Left lung (tissue), 10 donors: ENCODE results near the gene DCBLD2. TPM values are rescaled to one million over a fixed set of nuclear protein-coding genes. Genes with fewer than 3 reads are reported as not detected.
"Not testable (repeated sequence)": the region's sequence is repeated elsewhere in the genome, so short reads cannot be mapped to it uniquely, and the experiment has no call there.

ENCODE experiments used
- ATAC-seq: fragments of 200-7000 bp; cut with Tn5 transposase; one replicate; pipeline ENCODE4 v1.9.1; 2020; ENCODE audit warnings: moderate library complexity
- DNase-seq, 4 donors: peaks; one replicate each; pipeline ENCODE4 v3.0.0-alpha.2; 2013 to 2020
- H3K27ac ChIP-seq, 2 donors: fragments of 200-600 bp; sonication (generic) in 1 of 2; one replicate each; pipeline versions ENCODE4 v1.5.0 to v1.8.0; 2020 to 2021
- H3K27me3 ChIP-seq, 2 donors: fragments of 200-600 bp; sonication (generic) in 1 of 2; one replicate each; pipeline versions ENCODE4 v1.5.0 to v1.8.0; 2020 to 2021
- H3K36me3 ChIP-seq, 2 donors: fragments of 200-600 bp; sonication (generic) in 1 of 2; one replicate each; pipeline versions ENCODE4 v1.5.0 to v1.8.0; 2020 to 2021
- H3K4me1 ChIP-seq, 2 donors: fragments of 200-600 bp; one replicate each; pipeline ENCODE4 v1.8.0; 2021
- H3K4me3 ChIP-seq, 2 donors: fragments of 200-600 bp; sonication (generic) in 1 of 2; one replicate each; pipeline versions ENCODE4 v1.5.0 to v1.8.0; 2020 to 2021; ENCODE audit warnings: mild to moderate bottlenecking in 1 of 2
- H3K9me3 ChIP-seq, 2 donors: fragments of 200-600 bp; sonication (generic) in 1 of 2; one replicate each; pipeline versions ENCODE4 v1.5.0 to v1.8.0; 2020 to 2021
- CTCF ChIP-seq, 2 donors: fragments of 200-600 bp; sonication (generic) in 1 of 2; IDR thresholded peaks; one replicate each; pipeline versions ENCODE4 v1.5.0 to v1.8.0; 2021; ENCODE audit warnings: antibody characterized with exemption in 2 of 2
- intact Hi-C, 2 donors: fragments of 100-400 bp; cut with DNase I; formaldehyde crosslinking; loops; one replicate each; pipeline versions ENCODE4 v1.11.2 to v1.14.2; 2022
- polyA plus RNA-seq, 6 donors: library from polyadenylated mRNA; unstranded; fragments of 120-200 nt; gene quantifications; one replicate each; pipeline ENCODE4 v1.2.1, GENCODE V29; 2013; ENCODE audit not compliant: insufficient read length in 6 of 6
- total RNA-seq, 2 donors: library from RNA; stranded (reverse); fragmentation: NEBNext Ultra II Directional; extraction: Animal tissue kit (Norgen Biotek cat#: 25700); gene quantifications; one replicate each; pipeline ENCODE4 v1.2.1, GENCODE V29; 2021
- donor health status: DM: no; HTN: yes; CAD: no.
- donor health status: DM: no; HTN: no; CAD: no.

Gene DCBLD2
- total and polyA plus RNA-seq, 8 donors: 44.8 to 92.4 (median 69.3) TPM

- Histone ChIP-seq H3K36me3 (no peaks in the 10 kb centered on the region), H3K27ac (no peak overlapping the region), H3K4me1 (peaks cover 4 to 18% of the 10 kb centered on the region in 2 donors), H3K27me3 (no peaks in the 10 kb centered on the region), H3K4me3 (no peak overlapping the region), H3K9me3 (no peaks in the 10 kb centered on the region)
- intact Hi-C loops: no loop called here
- no peak for DNase-seq
- ATAC-seq: no peak
- TF ChIP-seq CTCF (IDR thresholded peaks at IDR 0.05): no peak
These were observed 11.2 kb downstream of the DCBLD2 start for GRCh38 chr3:98890181-98890835.

GRCh38 chr3:98887684-98888083 is 13.8 kb downstream of the DCBLD2 start:
- H3K36me3 ChIP-seq: no peaks in the 10 kb centered on the region
- intact Hi-C loops: no loop called here
- H3K4me1 ChIP-seq: peaks cover 9 to 28% of the 10 kb centered on the region in 2 donors
- H3K27ac ChIP-seq: no peak overlapping the region
- H3K27me3 ChIP-seq: no peaks in the 10 kb centered on the region
- DNase-seq (no peak), ATAC-seq (no peak)
- TF ChIP-seq CTCF (IDR thresholded peaks at IDR 0.05): no peak
- no peak overlapping the region for H3K4me3 ChIP-seq
- no peaks in the 10 kb centered on the region for H3K9me3 ChIP-seq

GRCh38 chr3:98886525-98886924 is 15.0 kb downstream of the DCBLD2 start:
- DNase-seq (no peak), ATAC-seq (no peak)
- H3K4me1 ChIP-seq: peaks cover 9 to 28% of the 10 kb centered on the region in 2 donors
- H3K9me3 ChIP-seq: no peaks in the 10 kb centered on the region
- no peaks in the 10 kb centered on the region for H3K27me3 ChIP-seq
- no peaks in the 10 kb centered on the region for H3K36me3 ChIP-seq
- H3K4me3 ChIP-seq: no peak overlapping the region
- TF ChIP-seq CTCF (IDR thresholded peaks at IDR 0.05): no peak
- intact Hi-C loops: no loop called here
- H3K27ac ChIP-seq: no peak overlapping the region

DNA sequence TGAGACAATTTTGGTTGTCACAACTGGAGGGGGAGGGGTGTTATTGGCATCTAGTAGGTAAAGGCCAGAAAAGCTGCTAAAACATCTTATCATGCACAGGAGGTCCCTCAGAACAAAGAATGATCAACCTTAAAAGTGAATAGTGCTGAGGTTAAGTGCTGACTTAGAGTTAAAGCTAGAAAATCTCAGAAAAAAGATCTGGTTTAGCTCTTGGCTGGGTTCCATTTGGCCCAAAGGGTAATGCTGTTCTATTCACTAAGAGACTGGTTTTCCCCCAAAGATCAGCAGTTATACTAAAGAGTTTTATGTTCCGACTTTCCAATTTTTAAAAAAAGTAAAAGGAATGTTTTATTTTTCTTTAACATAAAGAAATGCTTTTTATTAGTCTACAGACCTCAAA is 15.6 kb downstream of the DCBLD2 start:
- Histone ChIP-seq H3K36me3 (peaks cover 0 to 3% of the 10 kb centered on the region in 2 donors), H3K9me3 (no peaks in the 10 kb centered on the region), H3K4me3 (no peak overlapping the region), H3K27ac (no peak overlapping the region), H3K4me1 (peaks cover 9 to 22% of the 10 kb centered on the region in 2 donors), H3K27me3 (no peaks in the 10 kb centered on the region)
- intact Hi-C loops: no loop called here
- ATAC-seq (no peak), DNase-seq (no peak)
- TF ChIP-seq CTCF (IDR thresholded peaks at IDR 0.05): no peak

GRCh38 chr3:98884675-98885371 is 16.7 kb downstream of the DCBLD2 start:
- H3K4me3 ChIP-seq: no peak overlapping the region
- H3K27ac ChIP-seq: no peak overlapping the region
- peaks cover 9 to 22% of the 10 kb centered on the region in 2 donors for H3K4me1 ChIP-seq
- H3K27me3 ChIP-seq: no peaks in the 10 kb centered on the region
- ATAC-seq: peak; percentile 65
- peaks cover 0 to 6% of the 10 kb centered on the region in 2 donors for H3K36me3 ChIP-seq
- intact Hi-C loops: no loop called here
- no peak for TF ChIP-seq CTCF (IDR thresholded peaks at IDR 0.05)
- no peak for DNase-seq
- no peaks in the 10 kb centered on the region for H3K9me3 ChIP-seq

DNA sequence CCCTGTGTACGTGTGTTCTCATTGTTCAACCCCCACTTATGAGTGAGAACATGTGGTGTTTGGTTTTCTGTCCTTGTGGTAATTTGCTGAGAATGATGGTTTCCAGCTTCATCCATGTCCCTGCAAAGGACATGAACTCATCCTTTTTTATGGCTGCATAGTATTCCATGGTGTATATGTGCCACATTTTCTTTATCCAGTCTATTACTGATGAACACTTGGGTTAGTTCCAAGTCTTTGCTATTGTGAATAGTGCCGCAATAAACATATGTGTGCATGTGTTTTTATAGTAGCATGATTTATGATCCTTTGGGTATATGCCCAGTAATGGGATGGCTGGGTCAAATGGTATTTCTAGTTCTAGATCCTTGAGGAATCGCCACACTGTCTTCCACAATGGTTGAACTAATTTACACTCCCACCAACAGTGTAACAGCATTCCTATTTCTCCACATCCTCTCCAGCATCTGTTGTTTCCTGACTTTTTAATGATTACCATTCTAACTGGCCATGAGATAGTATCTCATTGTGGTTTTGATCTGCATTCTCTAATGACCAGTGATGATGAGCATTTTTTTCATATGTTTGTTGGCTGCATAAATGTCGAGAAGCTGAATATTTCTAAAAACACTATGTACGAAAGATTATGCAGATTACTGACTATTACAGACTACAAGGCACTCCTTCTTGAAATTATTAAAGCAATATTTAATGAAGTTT is 18.7 kb downstream of the DCBLD2 start:
- H3K4me3 ChIP-seq, H3K9me3 ChIP-seq, H3K36me3 ChIP-seq, H3K27me3 ChIP-seq, H3K27ac ChIP-seq, intact Hi-C loops, DNase-seq, ATAC-seq: not testable (repeated sequence)
- H3K4me1 ChIP-seq: peaks cover 9 to 22% of the 10 kb centered on the region in 2 donors
